Sigmoid colon (tissue), 7 donors: ENCODE measurements around the gene KLHL17. TPM values are rescaled to one million over a fixed set of nuclear protein-coding genes. Genes with fewer than 3 reads are reported as not detected.

Experiments used
- DNase-seq: peaks from one replicate; pipeline ENCODE4 v3.0.0-alpha.2; 2019
- H3K27ac ChIP-seq, 4 donors: fragments of 200-600 bp; sonication (generic); one replicate each; pipeline ENCODE4 v1.5.1; 2016 to 2019; ENCODE audit warnings: mild to moderate bottlenecking in 1 of 4
- H3K27me3 ChIP-seq, 3 donors: fragments of 200-600 bp; sonication (generic); one replicate each; pipeline ENCODE4 v1.5.1; 2019; ENCODE audit warnings: mild to moderate bottlenecking in 1 of 3
- H3K36me3 ChIP-seq, 4 donors: fragments of 200-600 bp; sonication (generic); one replicate each; pipeline ENCODE4 v1.5.1; 2016 to 2019
- H3K4me1 ChIP-seq, 4 donors: fragments of 200-600 bp; sonication (generic); one replicate each; pipeline ENCODE4 v1.5.1; 2017 to 2019
- H3K4me3 ChIP-seq, 4 donors: fragments of 200-600 bp; sonication (generic); one replicate each; pipeline ENCODE4 v1.5.1; 2017 to 2019; ENCODE audit warnings: mild to moderate bottlenecking in 2 of 4, moderate library complexity in 1 of 4
- H3K9me3 ChIP-seq, 4 donors: fragments of 200-600 bp in 3 of 4; sonication (generic) in 3 of 4; one replicate each; pipeline versions ENCODE4 v1.5.1 to v1.6.1; 2013 to 2019
- CTCF ChIP-seq, 4 experiments: fragments of 450-650 bp in 3 of 4; fragments of 200-600 bp in 1 of 4; IDR thresholded peaks; one replicate each; pipeline ENCODE4 v1.5.1; 2016 to 2019; ENCODE audit warnings: antibody characterized with exemption in 4 of 4, mild to moderate bottlenecking in 3 of 4, moderate library complexity in 2 of 4
- EP300 ChIP-seq, 4 donors: sonication (generic); formaldehyde crosslinking; IDR thresholded peaks; one replicate each; pipeline ENCODE4 v1.6.1; 2017; ENCODE audit warnings: antibody characterized with exemption in 4 of 4
- POLR2A ChIP-seq, 2 donors: fragments of 450-650 bp; IDR thresholded peaks; one replicate each; pipeline ENCODE4 v1.6.1; 2016; ENCODE audit warnings: antibody characterized with exemption in 2 of 2, mild to moderate bottlenecking in 2 of 2, moderate library complexity in 2 of 2
- POLR2AphosphoS5 ChIP-seq, 4 donors: sonication (generic); formaldehyde crosslinking; IDR thresholded peaks; one replicate each; pipeline ENCODE4 v1.6.1; 2017; ENCODE audit warnings: antibody characterized with exemption in 4 of 4
- WGBS, 2 donors: extraction: QIAGEN DNeasy Blood & Tissue Kit; methylation state at CpG; one replicate each; pipeline ENCODE4 v1.1.7; 2013; 5-methylcytosine and 5-hydroxymethylcytosine counted together
- intact Hi-C: fragments of 100-400 bp; cut with DNase I; formaldehyde crosslinking; loops from one replicate; pipeline ENCODE4 v1.15.1; 2023
- polyA plus RNA-seq, 3 donors: library from polyadenylated mRNA; stranded (reverse); fragments of 200-250 nt; gene quantifications; one replicate each; pipeline ENCODE4 v1.2.3, GENCODE V29; 2013
- total RNA-seq, 4 donors: library from RNA; depleted of rRNA; stranded (reverse); fragments of >200 nt; gene quantifications; one replicate each; pipeline ENCODE4 v1.1.0, GENCODE V29; 2016
- donor health status: healthy with polysubstance abuse.
- donor health status: Bipolar disorder and iron deficiency.
- donor health status: healthy.

KLHL17 gene
- total and polyA plus RNA-seq, 7 donors, result 0.69 to 10.8 (median 4.9) TPM

GRCh38 chr1:929712-930632, 30.4 kb upstream of the KLHL17 start:
- no peaks in the 10 kb centered on the region for H3K9me3 ChIP-seq
- no peak for DNase-seq
- H3K4me1 ChIP-seq, result peaks cover 0 to 12% (median 11%) of the 10 kb centered on the region in 4 donors
- H3K36me3 ChIP-seq, result no peaks in the 10 kb centered on the region
- peaks cover 21 to 69% (median 42%) of the 10 kb centered on the region in 3 donors for H3K27me3 ChIP-seq
- no peak overlapping the region for H3K4me3 ChIP-seq
- intact Hi-C loops, result no loop called here
- TF ChIP-seq CTCF (IDR thresholded peaks at IDR 0.05) (no peak), EP300 (IDR thresholded peaks at IDR 0.05) (no peak), POLR2AphosphoS5 (IDR thresholded peaks at IDR 0.05) (no peak), POLR2A (IDR thresholded peaks at IDR 0.05) (no peak)
- no peak overlapping the region for H3K27ac ChIP-seq
- 52 to 84% methylated on average over 40 of the region's 40 CpGs for WGBS, 2 donors

DNA sequence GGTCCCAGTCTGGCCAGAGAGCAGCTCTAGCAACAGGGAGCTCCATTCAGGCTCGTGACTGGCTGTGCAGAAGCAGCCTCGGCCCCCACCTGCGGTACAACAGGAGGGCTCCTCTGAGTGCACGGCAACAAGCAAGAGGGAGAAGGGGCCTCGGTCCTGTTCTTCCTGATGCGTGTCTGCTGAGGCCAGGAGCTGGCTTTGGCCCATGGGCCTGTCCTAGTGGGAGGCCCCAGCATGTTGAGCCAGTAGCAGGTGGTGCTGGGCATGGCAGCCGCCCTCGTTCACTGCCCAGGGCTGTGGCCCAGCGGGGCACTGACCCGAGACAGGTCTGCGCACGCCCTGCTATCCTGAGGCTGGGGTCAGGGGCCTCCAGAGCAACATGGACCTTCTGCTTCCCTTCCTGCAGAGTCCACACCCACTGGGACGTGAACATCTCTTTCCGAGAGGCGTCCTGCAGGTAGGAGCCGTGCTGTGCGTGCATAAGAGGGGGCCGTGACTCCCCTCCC, 29.7 kb upstream of the KLHL17 start:
- intact Hi-C loops, result no loop called here
- 39 to 74% methylated on average over 18 of the region's 18 CpGs for WGBS, 2 donors

DNA sequence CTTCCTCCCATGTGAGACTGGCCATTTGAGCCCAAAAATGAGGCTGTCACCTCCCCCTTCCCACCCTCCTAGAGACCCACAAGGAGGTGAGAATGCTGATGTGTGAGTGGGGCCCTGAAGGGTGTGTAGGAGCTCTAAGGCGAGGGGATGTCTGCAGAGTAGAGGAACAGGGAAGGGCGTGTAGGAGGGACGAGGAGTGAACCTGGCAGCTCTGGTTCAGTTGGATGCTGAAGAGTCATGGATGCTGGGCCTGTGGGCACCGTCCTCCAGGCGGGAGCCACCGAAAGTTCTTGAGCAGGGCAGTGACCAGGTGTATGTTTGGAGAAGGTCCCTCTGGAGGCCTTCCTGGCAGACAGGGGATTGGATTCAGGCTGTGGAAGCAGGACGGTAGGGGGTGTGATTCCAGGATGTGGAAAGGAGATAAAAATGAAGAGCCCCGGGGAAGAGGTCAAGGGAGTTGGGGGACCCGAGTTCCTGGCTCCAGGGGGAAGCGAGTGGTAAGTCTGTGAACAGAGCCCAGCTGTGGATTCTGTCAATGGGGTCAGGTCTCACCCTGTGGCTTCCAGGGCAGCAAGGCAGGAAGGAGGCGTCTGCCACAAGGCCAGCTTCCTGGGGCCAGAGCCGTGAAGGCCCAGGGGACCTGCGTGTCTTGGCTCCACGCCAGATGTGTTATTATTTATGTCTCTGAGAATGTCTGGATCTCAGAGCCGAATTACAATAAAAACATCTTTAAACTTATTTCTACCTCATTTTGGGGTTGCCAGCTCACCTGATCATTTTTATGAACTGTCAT, 28.8 kb upstream of the KLHL17 start:
- Histone ChIP-seq H3K4me3 (no peak overlapping the region), H3K27me3 (peaks cover 17 to 69% (median 44%) of the 10 kb centered on the region in 3 donors), H3K27ac (no peak overlapping the region), H3K4me1 (peaks cover 0 to 10% (median 9%) of the 10 kb centered on the region in 4 donors), H3K36me3 (no peaks in the 10 kb centered on the region), H3K9me3 (no peaks in the 10 kb centered on the region)
- no peak for TF ChIP-seq POLR2A (IDR thresholded peaks at IDR 0.05)
- TF ChIP-seq EP300 (IDR thresholded peaks at IDR 0.05), result no peak
- TF ChIP-seq CTCF (IDR thresholded peaks at IDR 0.05), result no peak
- no peak for TF ChIP-seq POLR2AphosphoS5 (IDR thresholded peaks at IDR 0.05)
- intact Hi-C loops, result no loop called here
- DNase-seq, result no peak
- 26 to 55% methylated on average over 15 of the region's 15 CpGs for WGBS, 2 donors

More for the DNA sequence above, 29.7 kb upstream of the KLHL17 start:
- no peak overlapping the region for H3K27ac ChIP-seq
- no peaks in the 10 kb centered on the region for H3K36me3 ChIP-seq
- TF ChIP-seq POLR2A (IDR thresholded peaks at IDR 0.05) (no peak), EP300 (IDR thresholded peaks at IDR 0.05) (no peak)
- no peak overlapping the region for H3K4me3 ChIP-seq
- H3K9me3 ChIP-seq, result no peaks in the 10 kb centered on the region
- peaks cover 23 to 69% (median 44%) of the 10 kb centered on the region in 3 donors for H3K27me3 ChIP-seq
- DNase-seq, result no peak
- peaks cover 0 to 11% (median 9%) of the 10 kb centered on the region in 4 donors for H3K4me1 ChIP-seq

DNA sequence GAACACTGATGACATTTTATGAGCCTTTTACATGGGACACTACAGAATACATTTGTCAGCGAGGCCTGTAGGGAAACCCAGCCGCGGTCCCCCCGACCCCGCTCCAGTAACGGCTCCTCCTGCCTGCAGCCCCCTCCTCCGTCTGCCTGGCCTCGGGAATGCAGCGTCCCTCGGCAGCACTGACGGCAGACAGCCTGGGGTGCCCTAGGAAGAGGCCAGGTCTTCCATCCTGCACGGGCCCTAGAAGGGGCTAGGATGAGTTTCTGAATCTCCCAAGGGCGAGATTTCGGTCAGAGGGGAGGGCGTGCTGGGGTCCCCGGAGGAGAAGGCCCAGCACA, 28.2 kb upstream of the KLHL17 start:
- no peak overlapping the region for H3K27ac ChIP-seq
- no peak overlapping the region for H3K4me3 ChIP-seq
- intact Hi-C loops, result no loop called here
- WGBS, 2 donors, result 50 to 75% methylated on average over 16 of the region's 16 CpGs
- no peak for DNase-seq
- no peak for TF ChIP-seq EP300 (IDR thresholded peaks at IDR 0.05)
- TF ChIP-seq POLR2A (IDR thresholded peaks at IDR 0.05), result no peak
- no peak for TF ChIP-seq CTCF (IDR thresholded peaks at IDR 0.05)
- TF ChIP-seq POLR2AphosphoS5 (IDR thresholded peaks at IDR 0.05), result no peak
- H3K27me3 ChIP-seq, result peaks cover 15 to 69% (median 44%) of the 10 kb centered on the region in 3 donors
- no peaks in the 10 kb centered on the region for H3K36me3 ChIP-seq
- no peaks in the 10 kb centered on the region for H3K9me3 ChIP-seq
- peaks cover 0 to 10% (median 9%) of the 10 kb centered on the region in 4 donors for H3K4me1 ChIP-seq
